ENCODE data around the gene ALK. TPM values are rescaled to one million over a fixed set of nuclear protein-coding genes. Genes with fewer than 3 reads are reported as not detected.

ALK gene
- total RNA-seq, 1 experiment from 2014 or later, result not detected

GRCh38 chr2:29755233-29755632, 166.2 kb downstream of the ALK start:
- Mint-ChIP-seq H3K27me3 (ENCODE audit: low read depth) (peaks cover 3% of the 10 kb centered on the region; the same call in 1 of the 2 replicates), H3K4me3 (no peak overlapping the region), H3K36me3 (ENCODE audit: insufficient read depth in 1 of 3, low read depth in 3 of 3) (no peaks in the 10 kb centered on the region), H3K27ac (no peak overlapping the region), H3K4me1 (peaks cover 0 to 2% of the 10 kb centered on the region in 2 experiments; a peak in 2 of 4 replicates), H3K9me3 (no peaks in the 10 kb centered on the region; a peak in 1 of 5 replicates)
- no peak overlapping the region for H2BK12ac ChIP-seq (ENCODE audit: insufficient read length, low read depth, low read length)
- no peaks in the 10 kb centered on the region for H3K27me3 ChIP-seq (ENCODE audit: insufficient read depth, low read length)
- H3K79me1 ChIP-seq (ENCODE audit: insufficient read depth, low read depth, low read length, poor library complexity, severe bottlenecking), result no peaks in the 10 kb centered on the region
- H2AK5ac ChIP-seq (ENCODE audit: insufficient read length, low read length), result no peak overlapping the region
- H3K9me3 ChIP-seq (ENCODE audit: control insufficient read depth, low read depth, low read length), result no peaks in the 10 kb centered on the region
- H3K9ac ChIP-seq (ENCODE audit: extremely low read depth, insufficient read length, low read length), result no peak overlapping the region
- no peak overlapping the region for H3K18ac ChIP-seq (ENCODE audit: insufficient read length, low read depth, low read length)
- H4K8ac ChIP-seq (replicated peaks; ENCODE audit: insufficient read length, low read depth, low read length), result no peak overlapping the region
- no peak overlapping the region for H3K23ac ChIP-seq (ENCODE audit: insufficient read length, low read depth, low read length)
- no peak for DNase-seq
- H3K56ac ChIP-seq (ENCODE audit: insufficient read length, low read depth, low read length), result no peak overlapping the region
- no peak overlapping the region for H2BK5ac ChIP-seq (ENCODE audit: insufficient read length, low read length)
- TF ChIP-seq CTCF (conservative IDR thresholded peaks at IDR 0.05), result no peak
- H3K23me2 ChIP-seq (ENCODE audit: insufficient read length, low read depth, low read length, poor library complexity, severe bottlenecking), result no peaks in the 10 kb centered on the region
- H3K27ac ChIP-seq (ENCODE audit: insufficient read length, low read depth, low read length), result no peak overlapping the region
- H3K4me2 ChIP-seq (ENCODE audit: insufficient read depth, insufficient read length, low read length), result no peak overlapping the region
- H2BK15ac ChIP-seq (ENCODE audit: low read depth, low read length), result no peak overlapping the region
- H2BK20ac ChIP-seq (ENCODE audit: low read depth, low read length, poor library complexity, severe bottlenecking), result no peak overlapping the region
- H2AFZ ChIP-seq (ENCODE audit: low read length), result no peak overlapping the region
- WGBS (ENCODE audit: extremely low coverage, insufficient read length, low lambda C conversion rate), result no CpG with 5 or more reads among the region's 7 CpGs
- H3K14ac ChIP-seq (ENCODE audit: insufficient read depth, low read length), result no peak overlapping the region
- H3K4me1 ChIP-seq (ENCODE audit: insufficient read depth, low read length), result no peaks in the 10 kb centered on the region
- H4K91ac ChIP-seq (ENCODE audit: insufficient read length, low read depth, low read length), result no peak overlapping the region
- no peak overlapping the region for H4K5ac ChIP-seq (ENCODE audit: insufficient read length, low read depth, low read length)
- no peak overlapping the region for H3T11ph ChIP-seq (ENCODE audit: low read length)
- no peaks in the 10 kb centered on the region for H3K79me2 ChIP-seq (ENCODE audit: insufficient read depth, low read length)
- H3K4ac ChIP-seq (ENCODE audit: low read depth, low read length), result no peak overlapping the region
- H4K20me1 ChIP-seq (ENCODE audit: control insufficient read depth, insufficient read depth, insufficient read length), result no peaks in the 10 kb centered on the region
- no peak overlapping the region for H2BK120ac ChIP-seq (ENCODE audit: low read depth, low read length, poor library complexity, severe bottlenecking)
